OCI-LY7 (cell line): ENCODE data around the gene IER5. TPM values are rescaled to one million over a fixed set of nuclear protein-coding genes. Genes with fewer than 3 reads are reported as not detected.

Experiments
- BruUV-seq: library from RNA; stranded (reverse); fragments of 400-500 nt; replicated peaks from 2 replicates; lab custom pipeline; 2021; lab: Mats Ljungman, UMichigan
- CTCF ChIA-PET: fragments of 300-600 bp; sonication (Branson Sonifier 250); formaldehyde crosslinking; loops from one replicate; lab custom pipeline; 2022; ENCODE audit warnings: antibody characterized with exemption; ENCODE audit not compliant: unreplicated experiment; lab: Charles Lee
- POLR2A ChIA-PET: fragments of 300-600 bp; sonication (Branson Sonifier 250); formaldehyde crosslinking; loops from one replicate; lab custom pipeline; 2022; ENCODE audit warnings: antibody characterized with exemption; lab: Charles Lee
- DNase-seq: peaks from one replicate; pipeline ENCODE4 v3.0.0-alpha.2; 2015; ENCODE audit warnings: low spot score
- H2AFZ ChIP-seq: fragments of 200-600 bp; sonication (generic), shearing (Covaris generic); 2 replicates; pipeline ENCODE4 v1.6.1; 2014; ENCODE audit warnings: mild to moderate bottlenecking, antibody characterized with exemption, low read length, moderate library complexity
- H3K27ac ChIP-seq: fragments of 200-600 bp; sonication (generic); 2 replicates; pipeline ENCODE4 v1.5.1; 2014; ENCODE audit warnings: mixed run types, low read depth, mild to moderate bottlenecking, moderate library complexity, low read length, inconsistent platforms; ENCODE audit not compliant: poor library complexity, severe bottlenecking
- H3K36me3 ChIP-seq: fragments of 200-600 bp; sonication (generic); 2 replicates; pipeline ENCODE4 v1.6.1; 2014; ENCODE audit warnings: mild to moderate bottlenecking, antibody characterized with exemption, low read length, moderate library complexity, mixed read lengths; ENCODE audit not compliant: insufficient read depth
- H3K4me1 ChIP-seq: fragments of 200-600 bp; sonication (generic); 2 replicates; pipeline ENCODE4 v1.5.1; 2014; ENCODE audit warnings: mild to moderate bottlenecking, low read length; ENCODE audit not compliant: insufficient read depth, poor library complexity, severe bottlenecking
- H3K4me2 ChIP-seq: fragments of 200-600 bp; sonication (generic); 2 replicates; pipeline ENCODE4 v1.6.1; 2014; ENCODE audit warnings: mild to moderate bottlenecking, low read length
- H3K4me3 ChIP-seq: fragments of 200-600 bp; sonication (generic); 2 replicates; pipeline ENCODE4 v1.5.1; 2014; ENCODE audit warnings: mild to moderate bottlenecking, low read depth, low read length; ENCODE audit not compliant: poor library complexity, severe bottlenecking
- H3K79me2 ChIP-seq: fragments of 200-600 bp; sonication (generic); 2 replicates; pipeline ENCODE4 v1.6.1; 2016; ENCODE audit warnings: low read depth, mild to moderate bottlenecking, low read length, moderate library complexity, mixed read lengths; ENCODE audit not compliant: insufficient read depth
- H3K9me2 ChIP-seq: fragments of 200-600 bp; sonication (generic); 2 replicates; pipeline ENCODE4 v1.6.1; 2016; ENCODE audit warnings: mild to moderate bottlenecking, low read length, mixed read lengths; ENCODE audit not compliant: insufficient read depth
- H3K9me3 ChIP-seq: fragments of 200-600 bp; sonication (generic); 2 replicates; pipeline ENCODE4 v1.6.1; 2014; ENCODE audit warnings: mild to moderate bottlenecking, mixed run types, low read length, mixed read lengths
- H4K20me1 ChIP-seq: fragments of 200-600 bp; sonication (generic); 2 replicates; pipeline ENCODE4 v1.6.1; 2014; ENCODE audit warnings: mild to moderate bottlenecking, antibody characterized with exemption, low read length, moderate library complexity, mixed read lengths; ENCODE audit not compliant: insufficient read depth
- CTCF ChIP-seq: fragments of 200-600 bp; sonication (generic); conservative IDR thresholded peaks from 2 replicates; pipeline ENCODE4 v1.5.1; 2014; ENCODE audit warnings: mild to moderate bottlenecking, antibody characterized with exemption, low read length, moderate library complexity, mixed read lengths
- EZH2phosphoT487 ChIP-seq: fragments of 200-600 bp; sonication (generic); IDR thresholded peaks from 2 replicates; pipeline ENCODE4 v1.6.1; 2018; ENCODE audit warnings: low read depth, borderline replicate concordance, mild to moderate bottlenecking, mixed run types, antibody characterized with exemption, low read length, moderate library complexity, mixed read lengths
- intact Hi-C: fragments of 100-400 bp; cut with micrococcal nuclease; formaldehyde crosslinking; loops from one replicate; pipeline ENCODE4 v1.10.0; 2022; ENCODE audit not compliant: unreplicated experiment
- total RNA-seq, 2 experiments: library from RNA; depleted of rRNA in 1 of 2; stranded (reverse); fragments of >200 nt in 1 of 2; shearing (Covaris generic) in 1 of 2; gene quantifications; 2 replicates each; pipeline ENCODE4 v1.2.3, GENCODE V29; 2014 to 2022

The IER5 gene
- total RNA-seq, 2 experiments from 2014 or later: 7.2 to 14.3 TPM

DNA sequence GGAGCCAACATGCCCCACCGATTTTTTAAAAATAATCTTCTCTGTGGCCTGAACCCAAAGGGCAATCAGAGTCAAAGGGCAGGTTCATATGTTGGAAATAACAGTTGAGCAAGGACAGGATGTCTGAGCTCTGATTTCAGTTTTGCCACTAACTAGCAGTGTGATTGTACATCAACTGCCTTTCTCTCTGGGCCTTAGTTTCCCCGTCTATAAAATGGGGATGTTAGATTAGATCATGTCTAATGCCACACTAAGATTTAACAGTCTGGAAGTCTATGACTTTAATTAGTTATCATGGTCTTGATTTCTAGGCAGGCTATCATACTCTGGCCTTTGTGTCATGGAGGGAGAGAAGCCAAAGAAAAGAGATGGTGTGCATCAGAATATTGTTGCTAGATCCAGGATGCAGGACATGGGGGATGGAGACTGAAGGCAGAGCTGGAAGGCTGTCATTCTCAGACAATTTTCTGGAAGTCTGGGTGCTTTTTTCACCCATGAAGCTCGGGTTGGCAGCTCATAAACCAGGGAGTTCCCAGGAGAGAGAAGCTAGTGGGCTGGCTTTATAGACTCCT is 28.4 kb downstream of the IER5 start:
- Histone ChIP-seq H4K20me1 (no peaks in the 10 kb centered on the region), H3K4me3 (no peak overlapping the region), H3K9me2 (no peaks in the 10 kb centered on the region), H3K4me1 (no peaks in the 10 kb centered on the region), H3K4me2 (no peak overlapping the region), H3K36me3 (no peaks in the 10 kb centered on the region), H3K9me3 (no peaks in the 10 kb centered on the region), H3K79me2 (no peaks in the 10 kb centered on the region), H3K27ac (no peak overlapping the region), H2AFZ (no peak overlapping the region)
- no TSS peak for BruUV-seq
- ChIA-PET POLR2A (interaction anchor here (1.0 to 2.2 kb wide), 2 partner anchors 10 kb away, joined by 4 to 6 read pairs; no protein-coding TSS in a partner anchor), CTCF (interaction anchor here (0.6 kb wide), 1 partner anchor 15 kb away, joined by 7 read pairs; no protein-coding TSS in a partner anchor)
- TF ChIP-seq CTCF: no peak
- TF ChIP-seq EZH2phosphoT487: no peak
- no peak for DNase-seq
- intact Hi-C loops: no loop called here

DNA sequence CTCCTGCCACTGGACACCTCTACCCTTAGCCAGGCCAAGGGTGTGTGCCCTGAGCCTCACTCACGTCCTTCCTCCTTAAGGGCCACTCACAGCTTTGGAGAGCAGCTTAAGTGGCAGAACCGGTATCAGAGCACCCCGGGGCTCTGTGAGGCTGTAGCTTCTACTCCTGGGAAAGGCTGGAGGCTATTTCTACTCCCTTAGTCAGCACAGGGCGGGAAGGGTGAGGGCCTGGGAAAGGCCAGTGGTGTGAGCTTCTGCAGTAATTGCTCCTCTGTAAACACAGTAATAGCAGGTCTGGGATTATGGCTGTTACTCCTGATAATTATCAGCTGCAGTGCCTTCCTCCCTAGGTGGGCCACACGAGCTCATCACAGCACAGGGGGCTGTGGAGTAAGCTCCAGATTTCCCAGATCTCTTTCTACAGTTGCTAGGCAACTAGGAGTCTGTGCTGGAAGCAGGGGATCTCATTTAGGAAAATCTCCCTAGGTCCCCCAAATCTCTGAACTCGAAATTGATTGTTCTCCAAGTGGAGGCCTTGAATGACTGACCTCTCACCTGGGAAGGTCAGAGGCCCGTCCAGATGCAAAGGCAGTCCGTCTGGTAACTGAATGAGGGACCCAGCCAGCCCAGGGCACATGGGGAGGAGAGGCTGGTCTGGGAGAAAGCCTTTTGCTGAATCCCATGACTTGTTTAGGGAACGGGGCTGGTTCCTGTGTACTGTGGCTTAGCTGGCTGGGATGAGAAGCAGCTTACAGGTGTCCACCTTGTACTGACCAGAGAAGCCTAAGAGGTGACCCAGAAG is 29.3 kb downstream of the IER5 start:
- no peak overlapping the region for H3K27ac ChIP-seq
- no peaks in the 10 kb centered on the region for H3K9me2 ChIP-seq
- no peaks in the 10 kb centered on the region for H3K9me3 ChIP-seq
- CTCF ChIA-PET: interaction anchor here (0.5 to 0.6 kb wide), 2 partner anchors 14 to 96 kb away, joined by 7 to 11 read pairs; no protein-coding TSS in a partner anchor
- H3K4me1 ChIP-seq: no peaks in the 10 kb centered on the region
- intact Hi-C loops: no loop called here
- no peak overlapping the region for H3K4me3 ChIP-seq
- no TSS peak for BruUV-seq
- TF ChIP-seq CTCF (no peak), EZH2phosphoT487 (no peak)
- no peaks in the 10 kb centered on the region for H3K36me3 ChIP-seq
- H3K79me2 ChIP-seq: no peaks in the 10 kb centered on the region
- H2AFZ ChIP-seq: no peak overlapping the region
- POLR2A ChIA-PET: interaction anchor here (1.0 to 2.2 kb wide), 3 partner anchors 9 to 18 kb away, joined by 3 to 6 read pairs (median 4); no protein-coding TSS in a partner anchor
- H3K4me2 ChIP-seq: no peak overlapping the region
- DNase-seq: no peak
- H4K20me1 ChIP-seq: no peaks in the 10 kb centered on the region
